H1 (cell line): ENCODE data around the gene KCNAB2.

Experiments
- EGR1 ChIP-seq: IDR thresholded peaks from 2 replicates; pipeline ENCODE4 v1.6.1; 2011; ENCODE audit warnings: low read depth, low read length, borderline replicate concordance
- EP300 ChIP-seq, 2 experiments: IDR thresholded peaks; 1 replicate in 1 of 2; 2 replicates in 1 of 2; pipeline ENCODE4 v1.6.1; 2011 to 2012; ENCODE audit warnings: low read depth in 2 of 2, low read length in 2 of 2, mild to moderate bottlenecking in 2 of 2, borderline replicate concordance in 1 of 2, inconsistent platforms in 1 of 2, moderate library complexity in 1 of 2
- HDAC6 ChIP-seq: IDR thresholded peaks from one replicate; pipeline ENCODE4 v1.7.1; 2012; ENCODE audit warnings: low read depth, mild to moderate bottlenecking, inconsistent platforms, low read length, moderate library complexity
- MAFK ChIP-seq: IDR thresholded peaks from 2 replicates; pipeline ENCODE4 v1.6.1; 2012; ENCODE audit warnings: low read depth, mild to moderate bottlenecking, improper control_type of control experiment, low read length
- NRF1 ChIP-seq: IDR thresholded peaks from 2 replicates; pipeline ENCODE4 v1.6.1; 2011; ENCODE audit warnings: mild to moderate bottlenecking, low read depth, low read length, improper control_type of control experiment
- PHF8 ChIP-seq: fragments of 200-600 bp; sonication (generic); conservative IDR thresholded peaks from 2 replicates; pipeline ENCODE4 v1.7.1; 2012; ENCODE audit warnings: low read depth, mild to moderate bottlenecking, inconsistent platforms, low read length, moderate library complexity
- POLR2A ChIP-seq, 2 experiments: IDR thresholded peaks; 1 replicate in 1 of 2; 2 replicates in 1 of 2; pipeline ENCODE4 v1.6.1; 2011; ENCODE audit warnings: low read depth in 2 of 2, low read length in 2 of 2, mild to moderate bottlenecking in 2 of 2; ENCODE audit errors: control extremely low read depth in 1 of 2
- RAD21 ChIP-seq, 2 experiments: IDR thresholded peaks in 1 of 2; conservative IDR thresholded peaks in 1 of 2; 2 replicates each; pipeline ENCODE4 v1.6.1; 2011; ENCODE audit warnings: low read depth in 2 of 2, low read length in 2 of 2, improper control_type of control experiment in 1 of 2, inconsistent platforms in 1 of 2, mild to moderate bottlenecking in 1 of 2, moderate library complexity in 1 of 2
- SIX5 ChIP-seq: IDR thresholded peaks from 2 replicates; pipeline ENCODE4 v1.6.1; 2011; ENCODE audit warnings: mild to moderate bottlenecking, low read depth, low read length
- SP2 ChIP-seq: IDR thresholded peaks from 2 replicates; pipeline ENCODE4 v1.6.1; 2012; ENCODE audit warnings: mild to moderate bottlenecking, low read length, inconsistent platforms
- YY1 ChIP-seq: IDR thresholded peaks from 2 replicates; pipeline ENCODE4 v1.6.1; 2011; ENCODE audit warnings: low read depth, mild to moderate bottlenecking, low read length
- ZNF274 ChIP-seq: IDR thresholded peaks from 2 replicates; pipeline ENCODE4 v1.7.0; 2012; ENCODE audit warnings: low read length, borderline replicate concordance; ENCODE audit errors: extremely low read depth
- TF ChIP-seq, protein P1 (sequence below), 3 experiments: IDR thresholded peaks; 1 replicate in 2 of 3; 2 replicates in 1 of 3; pipeline versions ENCODE4 v1.5.1 to v1.6.1; 2011; ENCODE audit warnings: low read length in 3 of 3, mild to moderate bottlenecking in 3 of 3, inconsistent platforms in 2 of 3, low read depth in 1 of 3, moderate library complexity in 1 of 3; ENCODE audit not compliant: insufficient read depth in 1 of 3; ENCODE audit errors: control extremely low read depth in 1 of 3

DNA sequence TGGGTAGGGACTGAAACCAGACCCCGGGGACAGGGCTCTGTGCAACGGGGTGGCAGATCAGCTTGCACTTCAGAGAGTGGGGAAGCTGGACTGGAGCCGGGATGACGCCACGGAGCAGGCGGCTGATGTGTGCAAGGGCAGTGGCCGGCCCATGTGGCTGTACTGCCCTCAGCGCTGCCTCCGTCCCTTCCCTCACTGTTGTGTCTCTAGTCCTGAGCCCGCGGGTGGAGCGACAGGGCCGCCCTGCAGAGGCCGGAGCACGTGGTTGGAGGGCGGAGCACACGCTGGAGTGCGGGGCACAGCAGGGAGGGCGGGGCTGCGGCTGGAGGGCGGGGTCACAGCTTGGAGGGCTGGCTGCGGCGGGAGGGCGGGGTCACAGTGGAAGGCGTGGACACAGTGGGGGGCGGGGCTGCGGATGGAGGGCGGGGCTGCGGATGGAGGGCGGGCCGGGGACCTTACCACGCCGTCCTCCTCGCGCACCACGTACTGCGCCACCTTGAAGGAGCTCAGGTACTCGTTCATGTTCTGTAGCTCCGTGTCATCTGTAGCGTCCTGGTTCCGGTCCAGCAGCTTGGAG lies 82.0 kb downstream of the KCNAB2 start:
- TF ChIP-seq, protein P1, sequence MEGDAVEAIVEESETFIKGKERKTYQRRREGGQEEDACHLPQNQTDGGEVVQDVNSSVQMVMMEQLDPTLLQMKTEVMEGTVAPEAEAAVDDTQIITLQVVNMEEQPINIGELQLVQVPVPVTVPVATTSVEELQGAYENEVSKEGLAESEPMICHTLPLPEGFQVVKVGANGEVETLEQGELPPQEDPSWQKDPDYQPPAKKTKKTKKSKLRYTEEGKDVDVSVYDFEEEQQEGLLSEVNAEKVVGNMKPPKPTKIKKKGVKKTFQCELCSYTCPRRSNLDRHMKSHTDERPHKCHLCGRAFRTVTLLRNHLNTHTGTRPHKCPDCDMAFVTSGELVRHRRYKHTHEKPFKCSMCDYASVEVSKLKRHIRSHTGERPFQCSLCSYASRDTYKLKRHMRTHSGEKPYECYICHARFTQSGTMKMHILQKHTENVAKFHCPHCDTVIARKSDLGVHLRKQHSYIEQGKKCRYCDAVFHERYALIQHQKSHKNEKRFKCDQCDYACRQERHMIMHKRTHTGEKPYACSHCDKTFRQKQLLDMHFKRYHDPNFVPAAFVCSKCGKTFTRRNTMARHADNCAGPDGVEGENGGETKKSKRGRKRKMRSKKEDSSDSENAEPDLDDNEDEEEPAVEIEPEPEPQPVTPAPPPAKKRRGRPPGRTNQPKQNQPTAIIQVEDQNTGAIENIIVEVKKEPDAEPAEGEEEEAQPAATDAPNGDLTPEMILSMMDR (IDR thresholded peaks at IDR 0.05; ENCODE audit: control extremely low read depth in 1 of 3, insufficient read depth in 1 of 3, low read depth in 1 of 3, low read length in 3 of 3): no peak
- TF ChIP-seq RAD21 (IDR thresholded peaks at IDR 0.05 in 1 of 2, conservative IDR thresholded peaks at IDR 0.05 in 1 of 2; ENCODE audit: low read depth in 2 of 2, low read length in 2 of 2) (no peak), HDAC6 (no peak), SP2 (no peak), EGR1 (no peak), ZNF274 (no peak), NRF1 (no peak), POLR2A (IDR thresholded peaks at IDR 0.05; ENCODE audit: control extremely low read depth in 1 of 2, low read depth in 2 of 2, low read length in 2 of 2) (no peak), SIX5 (no peak), PHF8 (no peak), EP300 (IDR thresholded peaks at IDR 0.05; ENCODE audit: borderline replicate concordance in 1 of 2, low read depth in 2 of 2, low read length in 2 of 2) (no peak), YY1 (no peak), MAFK (no peak)
